HG03342 (cell line): ENCODE measurements around the gene KLRB1.
"Not testable (repeated sequence)": the region's sequence is repeated elsewhere in the genome, so short reads cannot be mapped to it uniquely, and the experiment has no call there.

ENCODE experiments used
- ATAC-seq: cut with Tn5 transposase; IDR thresholded peaks from one replicate; pipeline ENCODE4 v1.9.1; 2021; ENCODE audit warnings: mild to moderate bottlenecking, moderate library complexity; ENCODE audit not compliant: unreplicated experiment

Gene KLRB1

GRCh38 chr12:9625019-9625418 is 17.3 kb upstream of the KLRB1 start:
- no peak for ATAC-seq

- no peak for ATAC-seq
Measured at GRCh38 chr12:9619411-9620179, 11.9 kb upstream of the KLRB1 start.

GRCh38 chr12:9618906-9619305 is 11.2 kb upstream of the KLRB1 start:
- not testable (repeated sequence) for ATAC-seq

GRCh38 chr12:9617124-9617523 is 9.4 kb upstream of the KLRB1 start:
- no peak for ATAC-seq

- peak; percentile 66 for ATAC-seq
Measured at GRCh38 chr12:9615420-9616136, 7.9 kb upstream of the KLRB1 start.

GRCh38 chr12:9610606-9611005 is 2.9 kb upstream of the KLRB1 start:
- ATAC-seq: not testable (repeated sequence)

- no peak for ATAC-seq
Measured at GRCh38 chr12:9606736-9607372, 862 bp downstream of the KLRB1 start.

- ATAC-seq: no peak
Measured at GRCh38 chr12:9606247-9606646, 1.5 kb downstream of the KLRB1 start.

GRCh38 chr12:9605483-9605882 is 2.2 kb downstream of the KLRB1 start:
- ATAC-seq: no peak

GRCh38 chr12:9604287-9604686 is 3.4 kb downstream of the KLRB1 start:
- no peak for ATAC-seq

- not testable (repeated sequence) for ATAC-seq
Measured at GRCh38 chr12:9600426-9600825, 7.3 kb downstream of the KLRB1 start.

GRCh38 chr12:9598363-9598762 is 9.4 kb downstream of the KLRB1 start:
- ATAC-seq: no peak

- ATAC-seq: no peak
Measured at GRCh38 chr12:9597365-9597764, 10.4 kb downstream of the KLRB1 start.

- ATAC-seq: no peak
Measured at GRCh38 chr12:9590441-9590840, 17.3 kb downstream of the KLRB1 start.

GRCh38 chr12:9588749-9589148 is 19.0 kb downstream of the KLRB1 start:
- ATAC-seq: no peak

GRCh38 chr12:9587987-9588600 is 19.6 kb downstream of the KLRB1 start:
- no peak for ATAC-seq

GRCh38 chr12:9577729-9578128 is 30.0 kb downstream of the KLRB1 start:
- not testable (repeated sequence) for ATAC-seq

- ATAC-seq: not testable (repeated sequence)
Measured at GRCh38 chr12:9567151-9567550, 40.6 kb downstream of the KLRB1 start.

- not testable (repeated sequence) for ATAC-seq
Measured at GRCh38 chr12:9566113-9566512, 41.6 kb downstream of the KLRB1 start.

GRCh38 chr12:9564418-9564817 is 43.3 kb downstream of the KLRB1 start:
- ATAC-seq: not testable (repeated sequence)

- not testable (repeated sequence) for ATAC-seq
Measured at GRCh38 chr12:9562841-9563453, 44.8 kb downstream of the KLRB1 start.
